Bronchial epithelial cell (primary cell): ENCODE data around the gene PTH1R. TPM values are rescaled to one million over a fixed set of nuclear protein-coding genes. Genes with fewer than 3 reads are reported as not detected.

Experiments
- DNase-seq: peaks from one replicate; pipeline ENCODE4 v3.0.0-alpha.2; 2010; ENCODE audit warnings: low read depth
- FAIRE-seq: peaks from 2 replicates; lab custom pipeline; 2011; peaks lifted over from hg19 to GRCh38; lab: Jason Lieb, UNC
- H3K27me3 ChIP-seq: 2 replicates; pipeline ENCODE4 v1.5.1; 2011; ENCODE audit warnings: low read length; ENCODE audit not compliant: control insufficient read depth, insufficient read depth
- H3K36me3 ChIP-seq: 2 replicates; pipeline ENCODE4 v1.5.1; 2011; ENCODE audit warnings: low read length; ENCODE audit not compliant: control insufficient read depth, insufficient read depth
- H3K4me3 ChIP-seq: 2 replicates; pipeline ENCODE4 v1.5.1; 2011; ENCODE audit warnings: mild to moderate bottlenecking, low read depth, low read length, control low read depth
- total RNA-seq: library from RNA; depleted of rRNA; stranded (reverse); fragments of >200 nt; gene quantifications from 2 replicates; pipeline ENCODE4 v1.2.1, GENCODE V29; 2014
- TF ChIP-seq, protein P1 (sequence below): IDR thresholded peaks from 2 replicates; pipeline ENCODE4 v1.5.1; 2011; ENCODE audit warnings: mild to moderate bottlenecking, moderate library complexity, low read length, control low read depth, inconsistent platforms; ENCODE audit not compliant: insufficient read depth, severe bottlenecking

PTH1R gene
- total RNA-seq, 1 donor from 2014 or later = not detected

DNA sequence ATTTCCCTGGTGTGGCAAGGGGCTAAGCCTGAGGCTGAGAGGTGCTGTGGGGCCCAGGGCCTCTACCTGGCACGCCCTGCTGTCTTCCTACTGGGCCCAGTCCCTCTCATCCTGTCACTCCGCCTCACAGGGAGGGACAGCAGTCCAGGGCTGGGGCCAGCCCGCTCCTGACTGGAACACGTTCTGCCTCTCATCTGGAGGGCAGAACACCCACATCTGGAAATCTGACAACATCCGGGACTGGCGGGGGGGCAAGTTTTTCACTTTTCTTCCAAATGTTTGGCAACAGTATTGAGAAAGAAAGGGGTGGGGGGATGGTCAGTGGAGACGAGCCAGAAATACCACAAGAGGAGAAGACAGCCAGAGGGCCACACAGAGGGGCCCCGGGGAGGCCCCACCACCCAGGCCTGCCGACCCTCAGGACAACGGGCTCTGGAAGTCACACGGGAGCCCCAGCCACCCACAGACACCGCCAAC is 12.5 kb upstream of the PTH1R start:
- Histone ChIP-seq H3K36me3 (no peaks in the 10 kb centered on the region), H3K27me3 (peaks cover 4% of the 10 kb centered on the region), H3K4me3 (no peak overlapping the region)
- no peak for FAIRE-seq
- TF ChIP-seq, protein P1, sequence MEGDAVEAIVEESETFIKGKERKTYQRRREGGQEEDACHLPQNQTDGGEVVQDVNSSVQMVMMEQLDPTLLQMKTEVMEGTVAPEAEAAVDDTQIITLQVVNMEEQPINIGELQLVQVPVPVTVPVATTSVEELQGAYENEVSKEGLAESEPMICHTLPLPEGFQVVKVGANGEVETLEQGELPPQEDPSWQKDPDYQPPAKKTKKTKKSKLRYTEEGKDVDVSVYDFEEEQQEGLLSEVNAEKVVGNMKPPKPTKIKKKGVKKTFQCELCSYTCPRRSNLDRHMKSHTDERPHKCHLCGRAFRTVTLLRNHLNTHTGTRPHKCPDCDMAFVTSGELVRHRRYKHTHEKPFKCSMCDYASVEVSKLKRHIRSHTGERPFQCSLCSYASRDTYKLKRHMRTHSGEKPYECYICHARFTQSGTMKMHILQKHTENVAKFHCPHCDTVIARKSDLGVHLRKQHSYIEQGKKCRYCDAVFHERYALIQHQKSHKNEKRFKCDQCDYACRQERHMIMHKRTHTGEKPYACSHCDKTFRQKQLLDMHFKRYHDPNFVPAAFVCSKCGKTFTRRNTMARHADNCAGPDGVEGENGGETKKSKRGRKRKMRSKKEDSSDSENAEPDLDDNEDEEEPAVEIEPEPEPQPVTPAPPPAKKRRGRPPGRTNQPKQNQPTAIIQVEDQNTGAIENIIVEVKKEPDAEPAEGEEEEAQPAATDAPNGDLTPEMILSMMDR = no peak
- peak; percentile 20 for DNase-seq

DNA sequence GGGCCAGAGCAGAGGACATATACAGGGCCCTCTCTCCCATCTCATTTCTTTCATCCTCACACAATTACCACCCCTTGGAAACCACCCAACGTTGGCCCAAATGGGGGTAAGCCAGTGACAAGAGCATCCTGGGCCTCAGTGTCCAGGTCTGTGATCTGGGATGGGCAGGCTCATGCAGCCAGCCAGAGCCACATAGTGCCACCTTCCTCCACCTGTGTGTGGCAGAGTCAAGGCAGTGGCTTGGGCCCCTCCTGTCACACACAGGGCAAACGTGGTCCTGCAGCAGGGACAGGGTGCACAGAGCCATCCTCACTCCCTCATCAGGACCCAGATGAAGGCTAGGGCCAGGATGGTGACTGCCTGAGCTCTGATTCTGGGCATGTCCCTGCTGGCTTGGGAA is 12.0 kb upstream of the PTH1R start:
- FAIRE-seq = no peak

DNA sequence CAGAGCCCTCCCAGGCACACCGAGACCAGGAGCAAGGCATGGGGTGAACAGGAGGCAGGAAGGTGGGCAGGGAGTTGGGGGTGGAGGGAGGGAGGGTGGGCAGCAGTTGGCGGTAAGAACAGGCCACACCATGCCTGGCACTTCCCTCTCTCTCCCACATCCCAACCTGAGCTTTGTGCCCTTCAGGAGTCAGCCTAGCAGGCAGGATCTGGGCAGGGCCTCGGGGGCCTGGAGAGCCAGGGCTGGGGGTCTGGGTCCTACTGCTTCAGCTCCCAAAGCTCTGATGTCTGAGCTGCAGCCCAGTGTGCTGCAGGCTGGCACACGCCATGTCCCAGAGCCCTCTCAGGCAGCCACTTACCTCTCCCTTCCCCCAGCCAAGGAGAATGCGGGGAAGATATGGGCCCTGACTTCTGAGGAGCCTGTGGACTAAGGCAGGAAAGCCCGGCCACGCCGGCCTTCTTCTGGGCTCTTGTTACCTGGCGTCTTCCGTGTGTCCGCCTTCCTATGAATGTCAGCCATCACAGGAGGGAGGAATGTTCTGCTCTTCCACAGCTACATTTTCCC is 11.4 kb upstream of the PTH1R start:
- FAIRE-seq = no peak
- no peak for DNase-seq
- Histone ChIP-seq H3K4me3 (no peak overlapping the region), H3K36me3 (no peaks in the 10 kb centered on the region), H3K27me3 (peaks cover 4% of the 10 kb centered on the region)
- TF ChIP-seq, protein P1 = no peak

More for the DNA sequence above, 12.0 kb upstream of the PTH1R start:
- Histone ChIP-seq H3K27me3 (peaks cover 4% of the 10 kb centered on the region), H3K4me3 (no peak overlapping the region), H3K36me3 (no peaks in the 10 kb centered on the region)
- TF ChIP-seq, protein P1 = no peak
- no peak for DNase-seq

DNA sequence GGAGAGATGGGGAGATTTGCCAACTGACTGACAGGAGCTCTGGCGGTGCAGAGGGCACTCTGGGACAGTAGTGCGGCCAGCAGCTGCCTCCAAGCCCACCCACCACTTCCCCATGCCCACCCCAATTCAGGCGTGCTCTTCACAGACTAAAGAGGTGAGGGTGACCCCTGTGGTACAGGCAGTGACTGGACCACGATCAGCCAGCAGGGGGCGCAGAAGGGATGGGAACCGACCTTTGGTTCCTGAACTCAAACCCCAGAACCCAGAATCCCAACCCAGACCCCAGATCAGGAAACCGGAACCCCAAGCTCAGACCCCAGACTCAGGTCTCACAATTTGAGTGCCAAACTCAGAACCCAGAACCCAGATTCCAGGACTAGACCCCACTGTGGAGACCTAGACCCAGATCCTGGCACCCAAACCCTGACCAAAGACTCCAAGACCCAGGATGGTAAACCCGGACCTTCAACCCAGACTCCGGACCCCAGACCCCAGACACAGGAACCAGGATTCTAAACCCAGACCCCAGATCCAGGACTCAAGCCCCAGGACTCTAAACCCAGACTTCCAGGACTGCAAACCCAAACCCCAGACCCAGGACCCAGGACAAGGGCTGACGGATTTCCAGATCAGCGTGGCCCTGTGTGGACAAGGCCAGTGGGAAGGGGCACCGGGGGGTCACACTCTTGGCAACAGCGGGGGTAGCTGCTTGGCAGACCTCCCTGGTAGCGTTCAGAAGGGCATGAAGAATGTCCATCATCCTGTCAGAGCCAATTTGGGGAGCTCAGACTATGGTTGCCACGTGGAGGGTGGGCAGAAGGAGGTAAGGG is 10.6 kb upstream of the PTH1R start:
- TF ChIP-seq, protein P1 = peak; percentile 92
- no peak overlapping the region for H3K4me3 ChIP-seq
- FAIRE-seq (no peak), DNase-seq (peak; percentile 26)
- no peaks in the 10 kb centered on the region for H3K36me3 ChIP-seq
- H3K27me3 ChIP-seq = peaks cover 9% of the 10 kb centered on the region

DNA sequence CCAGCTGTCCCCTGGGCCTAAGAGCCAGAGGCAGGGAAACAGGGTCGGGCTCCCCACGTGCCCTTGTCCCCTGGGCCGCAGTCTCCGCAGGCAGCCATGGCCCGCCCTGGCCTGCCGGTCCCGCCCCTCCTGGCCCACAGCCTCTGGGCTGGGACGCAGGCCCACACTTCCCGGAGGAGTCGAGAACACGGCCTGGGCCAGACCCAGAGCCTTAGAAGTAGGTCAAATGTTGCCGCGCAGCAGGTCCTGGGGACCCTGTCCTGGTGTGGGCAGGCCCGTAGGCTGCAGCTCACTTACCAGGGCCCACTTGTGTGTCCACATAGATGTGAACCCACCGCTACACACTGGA is 10.0 kb upstream of the PTH1R start:
- TF ChIP-seq, protein P1 = no peak
- no peak for DNase-seq
- Histone ChIP-seq H3K27me3 (peaks cover 11% of the 10 kb centered on the region), H3K4me3 (no peak overlapping the region), H3K36me3 (no peaks in the 10 kb centered on the region)
- no peak for FAIRE-seq
